SK-N-SH (cell line): ENCODE data around the gene CDH23. TPM values are rescaled to one million over a fixed set of nuclear protein-coding genes. Genes with fewer than 3 reads are reported as not detected.

ENCODE experiments used
- CTCF ChIA-PET: fragments of 300-600, 350-600 bp; formaldehyde crosslinking; extraction: SDS; loops from one replicate; lab custom pipeline; 2021; lab: Yijun Ruan, JAX
- POLR2A ChIA-PET: fragments of 350-600 bp; sonication (Branson Sonifier 250); formaldehyde crosslinking; extraction: SDS; loops from one replicate; lab custom pipeline; 2020; ENCODE audit warnings: antibody characterized with exemption, inconsistent platforms; lab: Yijun Ruan, JAX
- DNase-seq: peaks from one replicate; pipeline ENCODE4 v3.0.0; 2012
- H2AFZ ChIP-seq: fragments of 200-600 bp; sonication (generic); 2 replicates; pipeline ENCODE4 v1.8.1; 2016; ENCODE audit warnings: antibody characterized with exemption, mild to moderate bottlenecking, low read depth
- H3F3A ChIP-seq: fragments of 200-600 bp; sonication (generic); replicated peaks from 2 replicates; pipeline ENCODE3; 2016; ENCODE audit warnings: antibody characterized with exemption, mild to moderate bottlenecking; ENCODE audit not compliant: insufficient read depth
- H3K27ac ChIP-seq, 2 experiments: fragments of 200-500 bp in 1 of 2; fragments of 200-600 bp in 1 of 2; sonication (Bioruptor generic) in 1 of 2; sonication (generic), shearing (Covaris generic) in 1 of 2; 2 replicates each; pipeline versions ENCODE4 v1.5.1 to v1.6.1; 2014 to 2016; ENCODE audit warnings: low read depth in 2 of 2, inconsistent platforms in 1 of 2, low read length in 1 of 2, mild to moderate bottlenecking in 1 of 2, mixed read lengths in 1 of 2
- H3K27me3 ChIP-seq: fragments of 200-600 bp; sonication (generic), shearing (Covaris generic); 2 replicates; pipeline ENCODE4 v1.6.1; 2016; ENCODE audit warnings: mixed run types; ENCODE audit not compliant: insufficient read depth
- H3K36me3 ChIP-seq, 2 experiments: fragments of 200-500 bp in 1 of 2; fragments of 200-600 bp in 1 of 2; sonication (Bioruptor generic) in 1 of 2; sonication (generic) in 1 of 2; replicated peaks in 1 of 2; 2 replicates each; pipeline versions ENCODE3 to v1.5.1; 2014 to 2016; ENCODE audit warnings: low read length in 1 of 2, mild to moderate bottlenecking in 1 of 2; ENCODE audit not compliant: insufficient read depth in 2 of 2, control insufficient read depth in 1 of 2
- H3K4me1 ChIP-seq, 2 experiments: fragments of 200-500 bp in 1 of 2; fragments of 200-600 bp in 1 of 2; sonication (Bioruptor generic) in 1 of 2; sonication (generic), shearing (Covaris generic) in 1 of 2; 2 replicates each; pipeline versions ENCODE4 v1.5.1 to v1.6.1; 2014 to 2016; ENCODE audit warnings: low read depth in 1 of 2, low read length in 1 of 2, mixed run types in 1 of 2; ENCODE audit not compliant: insufficient read depth in 2 of 2, control insufficient read depth in 1 of 2
- H3K4me2 ChIP-seq: fragments of 200-600 bp; sonication (generic), shearing (Covaris generic); 2 replicates; pipeline ENCODE4 v1.6.1; 2017; ENCODE audit warnings: mixed run types
- H3K4me3 ChIP-seq, 2 experiments: fragments of 200-500 bp in 1 of 2; fragments of 200-600 bp in 1 of 2; sonication (Bioruptor generic) in 1 of 2; sonication (generic), shearing (Covaris generic) in 1 of 2; 2 replicates each; pipeline versions ENCODE4 v1.5.1 to v1.8.1; 2014 to 2016; ENCODE audit warnings: low read depth in 2 of 2, inconsistent platforms in 1 of 2, low read length in 1 of 2, mild to moderate bottlenecking in 1 of 2, mixed read lengths in 1 of 2, moderate library complexity in 1 of 2
- H3K79me2 ChIP-seq: fragments of 200-600 bp; sonication (generic); 2 replicates; pipeline ENCODE4 v1.8.1; 2017; ENCODE audit warnings: mild to moderate bottlenecking; ENCODE audit not compliant: insufficient read depth
- H3K9ac ChIP-seq: fragments of 200-600 bp; sonication (generic); 2 replicates; pipeline ENCODE4 v1.6.1; 2017; ENCODE audit warnings: mixed run types
- H3K9me2 ChIP-seq: fragments of 200-600 bp; sonication (generic); 2 replicates; pipeline ENCODE4 v1.6.1; 2017; ENCODE audit warnings: mixed run types
- H3K9me3 ChIP-seq: fragments of 200-600 bp; sonication (generic); 2 replicates; pipeline ENCODE4 v1.6.1; 2017; ENCODE audit warnings: mixed run types, mild to moderate bottlenecking, moderate library complexity
- H4K20me1 ChIP-seq: fragments of 200-600 bp; sonication (generic); 2 replicates; pipeline ENCODE4 v1.6.1; 2017; ENCODE audit warnings: mild to moderate bottlenecking, mixed run types; ENCODE audit not compliant: insufficient read depth
- CTCF ChIP-seq: fragments of 200-600 bp; sonication (generic); IDR thresholded peaks from 2 replicates; pipeline ENCODE4 v1.6.1; 2017; ENCODE audit warnings: antibody characterized with exemption, mild to moderate bottlenecking, moderate library complexity
- ELF1 ChIP-seq: IDR thresholded peaks from 2 replicates; pipeline ENCODE4 v1.4.0; 2012
- EP300 ChIP-seq, 2 experiments: IDR thresholded peaks; 2 replicates each; pipeline versions ENCODE4 v1.4.0 to v1.6.1; 2012; ENCODE audit warnings: borderline replicate concordance in 1 of 2, low read depth in 1 of 2, low read length in 1 of 2
- FOXJ3 ChIP-seq: sonication (generic); formaldehyde crosslinking; IDR thresholded peaks from 2 replicates; pipeline ENCODE4 v1.5.1; 2020; ENCODE audit warnings: mild to moderate bottlenecking, missing genetic modification reagents
- GATA2 ChIP-seq: sonication (generic); formaldehyde crosslinking; IDR thresholded peaks from 2 replicates; pipeline ENCODE4 v1.5.0; 2020; ENCODE audit warnings: mild to moderate bottlenecking, missing genetic modification reagents
- JUND ChIP-seq: IDR thresholded peaks from 2 replicates; pipeline ENCODE4 v1.4.0; 2012
- NFIC ChIP-seq: IDR thresholded peaks from 2 replicates; pipeline ENCODE4 v1.4.0; 2012; ENCODE audit warnings: borderline replicate concordance
- POLR2AphosphoS5 ChIP-seq: IDR thresholded peaks from 2 replicates; pipeline ENCODE4 v1.6.1; 2012; ENCODE audit warnings: low read depth, low read length
- RCOR1 ChIP-seq: fragments of 150-350 bp; IDR thresholded peaks from 2 replicates; pipeline ENCODE4 v1.6.1; 2017; ENCODE audit warnings: antibody characterized with exemption, low read length
- REST ChIP-seq: IDR thresholded peaks from 2 replicates; pipeline ENCODE4 v1.6.1; 2012; ENCODE audit warnings: mild to moderate bottlenecking, low read depth, low read length, moderate library complexity
- SMC3 ChIP-seq: IDR thresholded peaks from 2 replicates; pipeline ENCODE4 v1.6.1; 2012; ENCODE audit warnings: low read depth, low read length, improper control_type of control experiment
- TCF12 ChIP-seq: IDR thresholded peaks from 2 replicates; pipeline ENCODE4 v1.4.0; 2012
- TEAD4 ChIP-seq: IDR thresholded peaks from 2 replicates; pipeline ENCODE4 v1.4.0; 2012; ENCODE audit warnings: mild to moderate bottlenecking, borderline replicate concordance; ENCODE audit not compliant: insufficient read depth
- USF1 ChIP-seq: IDR thresholded peaks from 2 replicates; pipeline ENCODE4 v1.4.0; 2012; ENCODE audit warnings: low read depth, borderline replicate concordance
- ZBTB33 ChIP-seq: IDR thresholded peaks from 2 replicates; pipeline ENCODE4 v1.4.0; 2012; ENCODE audit warnings: low read depth, borderline replicate concordance
- WGBS: methylation state at CpG from one replicate; pipeline ENCODE4 v1.1.6; 2017; ENCODE audit warnings: low lambda C conversion rate; 5-methylcytosine and 5-hydroxymethylcytosine counted together
- polyA plus RNA-seq, 3 experiments: library from polyadenylated mRNA; depleted of rRNA; stranded (reverse); fragments of >200 nt; gene quantifications; 2 replicates each; pipeline ENCODE4 v1.2.3, GENCODE V29; 2012

Gene CDH23
- polyA plus RNA-seq, 1 of the 3 experiments (the other 2 are of a cell fraction): 0.03 TPM

GRCh38 chr10:71423901-71424300 lies 27.2 kb downstream of the CDH23 start:
- Histone ChIP-seq H3K9me3 (no peaks in the 10 kb centered on the region), H3F3A (no peaks in the 10 kb centered on the region), H3K36me3 (no peaks in the 10 kb centered on the region), H3K4me3 (no peak overlapping the region), H3K4me2 (no peak overlapping the region), H3K9ac (no peak overlapping the region), H3K79me2 (no peaks in the 10 kb centered on the region), H4K20me1 (no peaks in the 10 kb centered on the region), H2AFZ (no peak overlapping the region), H3K4me1 (no peaks in the 10 kb centered on the region), H3K27ac (no peak overlapping the region), H3K9me2 (no peaks in the 10 kb centered on the region), H3K27me3 (no peaks in the 10 kb centered on the region)
- no peak for DNase-seq
- WGBS: 59% methylated on average over 4 of the region's 12 CpGs
- ChIA-PET CTCF (interaction anchor here (1.2 kb wide), 1 partner anchor 12 kb away, joined by 4 read pairs; no protein-coding TSS in a partner anchor), POLR2A (no interaction called here)
- TF ChIP-seq POLR2AphosphoS5 (no peak), NFIC (no peak), CTCF (no peak), RCOR1 (no peak), ZBTB33 (no peak), TCF12 (no peak), EP300 (IDR thresholded peaks at IDR 0.05; ENCODE audit: borderline replicate concordance in 1 of 2, low read depth in 1 of 2, low read length in 1 of 2) (no peak), ELF1 (no peak), SMC3 (no peak)

GRCh38 chr10:71424496-71425194 lies 27.9 kb downstream of the CDH23 start:
- WGBS: 47% methylated on average over 8 of the region's 9 CpGs
- no peaks in the 10 kb centered on the region for H4K20me1 ChIP-seq
- no peaks in the 10 kb centered on the region for H3K9me2 ChIP-seq
- H3K27me3 ChIP-seq: no peaks in the 10 kb centered on the region
- no peak overlapping the region for H3K27ac ChIP-seq
- no peaks in the 10 kb centered on the region for H3K36me3 ChIP-seq
- DNase-seq: peak; percentile 4
- H3K4me1 ChIP-seq: no peaks in the 10 kb centered on the region
- POLR2A ChIA-PET: no interaction called here
- H3K79me2 ChIP-seq: no peaks in the 10 kb centered on the region
- no peak overlapping the region for H3K4me3 ChIP-seq
- no peak overlapping the region for H2AFZ ChIP-seq
- TF ChIP-seq USF1 (no peak), GATA2 (CRISPR knock-in tag) (no peak), FOXJ3 (CRISPR knock-in tag) (no peak), ELF1 (no peak), JUND (no peak), REST (no peak), TEAD4 (no peak), EP300 (IDR thresholded peaks at IDR 0.05; ENCODE audit: borderline replicate concordance in 1 of 2, low read depth in 1 of 2, low read length in 1 of 2) (no peak)
- TF ChIP-seq, all 33 proteins: peak for 0
- no peak overlapping the region for H3K9ac ChIP-seq
- CTCF ChIA-PET: interaction anchor here (1.2 kb wide), 1 partner anchor 13 kb away, joined by 4 read pairs; no protein-coding TSS in a partner anchor
- H3K4me2 ChIP-seq: no peak overlapping the region
- no peaks in the 10 kb centered on the region for H3F3A ChIP-seq
- no peaks in the 10 kb centered on the region for H3K9me3 ChIP-seq
